Measurements from ENCODE around the gene TOLLIP. TPM values are rescaled to one million over a fixed set of nuclear protein-coding genes. Genes with fewer than 3 reads are reported as not detected.

Gene TOLLIP
- polyA plus RNA-seq, 1 experiment = 38.3 TPM

DNA sequence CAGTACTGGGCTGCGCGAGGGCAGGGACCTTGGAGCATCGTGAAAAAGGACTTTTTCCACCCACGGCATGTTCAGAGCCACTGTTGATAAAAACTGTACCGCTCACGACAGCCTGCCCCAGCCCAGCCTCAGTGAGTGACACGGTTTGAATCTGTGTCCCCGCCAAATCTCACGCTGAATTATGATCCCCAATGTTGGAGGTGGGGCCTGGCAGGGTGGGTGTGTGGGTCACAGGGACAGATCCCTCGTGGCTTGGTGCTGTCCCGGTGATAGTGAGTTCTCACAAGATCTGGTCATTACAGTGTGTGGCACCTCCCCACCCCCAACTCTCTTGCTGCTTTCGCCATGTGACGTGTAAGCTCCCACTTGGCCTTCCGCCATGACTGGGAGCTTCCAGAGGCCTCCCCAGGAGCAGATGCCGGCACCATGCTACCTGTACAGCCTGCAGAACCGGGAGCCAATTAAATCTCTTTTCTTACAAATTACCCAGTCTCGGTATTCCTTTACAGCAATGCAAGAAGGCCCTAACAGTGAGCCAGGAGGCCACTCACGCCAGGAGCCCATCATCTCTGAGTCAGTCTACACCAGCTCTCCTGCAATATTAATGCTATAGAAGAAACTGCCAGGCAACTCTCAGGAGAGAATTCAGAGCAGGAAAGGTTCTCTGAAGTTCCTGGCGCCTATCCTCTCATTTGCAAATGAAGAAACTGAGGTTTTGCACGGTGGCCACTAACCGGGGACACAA is 1.3 kb downstream of the TOLLIP start:
- Histone ChIP-seq H3K4me3 (ENCODE audit: low read depth, low read length) (peak overlapping the region; percentile 79), H3K36me3 (ENCODE audit: control insufficient read depth, insufficient read depth, low read length) (peaks cover 10% of the 10 kb centered on the region), H3K27me3 (ENCODE audit: control insufficient read depth, insufficient read depth, low read length) (no peaks in the 10 kb centered on the region)
- TF ChIP-seq, protein P1, sequence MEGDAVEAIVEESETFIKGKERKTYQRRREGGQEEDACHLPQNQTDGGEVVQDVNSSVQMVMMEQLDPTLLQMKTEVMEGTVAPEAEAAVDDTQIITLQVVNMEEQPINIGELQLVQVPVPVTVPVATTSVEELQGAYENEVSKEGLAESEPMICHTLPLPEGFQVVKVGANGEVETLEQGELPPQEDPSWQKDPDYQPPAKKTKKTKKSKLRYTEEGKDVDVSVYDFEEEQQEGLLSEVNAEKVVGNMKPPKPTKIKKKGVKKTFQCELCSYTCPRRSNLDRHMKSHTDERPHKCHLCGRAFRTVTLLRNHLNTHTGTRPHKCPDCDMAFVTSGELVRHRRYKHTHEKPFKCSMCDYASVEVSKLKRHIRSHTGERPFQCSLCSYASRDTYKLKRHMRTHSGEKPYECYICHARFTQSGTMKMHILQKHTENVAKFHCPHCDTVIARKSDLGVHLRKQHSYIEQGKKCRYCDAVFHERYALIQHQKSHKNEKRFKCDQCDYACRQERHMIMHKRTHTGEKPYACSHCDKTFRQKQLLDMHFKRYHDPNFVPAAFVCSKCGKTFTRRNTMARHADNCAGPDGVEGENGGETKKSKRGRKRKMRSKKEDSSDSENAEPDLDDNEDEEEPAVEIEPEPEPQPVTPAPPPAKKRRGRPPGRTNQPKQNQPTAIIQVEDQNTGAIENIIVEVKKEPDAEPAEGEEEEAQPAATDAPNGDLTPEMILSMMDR (IDR thresholded peaks at IDR 0.05; ENCODE audit: insufficient read depth, low read depth, low read length) = no peak
- DNase-seq (ENCODE audit: low read depth) = no peak
- POLR2A ChIA-PET = no interaction called here
- CTCF ChIA-PET = interaction anchor here (1.7 kb wide), 1 partner anchor 15 kb away, joined by 5 read pairs; no protein-coding TSS in a partner anchor

DNA sequence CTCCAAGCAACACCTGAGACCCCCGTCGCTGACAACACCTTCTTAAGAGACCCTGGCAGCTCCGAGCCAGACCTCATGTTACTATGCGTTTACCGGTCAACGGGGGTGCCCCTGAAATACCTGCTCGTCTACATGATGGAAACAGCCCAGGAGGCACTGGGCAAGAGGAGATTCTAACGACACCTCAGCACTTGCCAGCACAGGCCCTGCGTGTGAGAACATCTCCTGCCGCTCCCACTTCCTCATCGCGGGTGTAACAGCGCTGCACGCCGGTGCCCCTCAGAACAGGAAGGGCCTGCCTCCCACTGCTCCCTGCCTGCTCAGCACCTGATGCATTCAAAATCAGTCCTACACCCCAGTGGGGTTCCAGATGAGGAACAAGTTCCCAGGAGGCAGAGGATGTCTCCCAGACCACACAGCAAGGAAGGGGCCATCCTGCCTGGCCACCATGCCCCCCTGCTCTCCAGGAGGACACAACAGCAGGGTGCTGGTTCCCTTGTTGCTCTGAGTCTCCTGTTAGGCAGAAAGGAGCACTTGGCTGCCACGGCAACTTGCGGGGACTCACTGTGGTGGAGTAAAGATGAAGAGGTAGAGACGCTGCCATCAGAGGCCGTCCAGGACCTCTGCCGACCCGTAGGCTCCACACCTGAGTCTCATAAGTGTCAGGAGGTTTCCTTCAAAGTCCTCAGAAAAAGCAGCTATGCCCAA is 2.1 kb downstream of the TOLLIP start:
- Histone ChIP-seq H3K36me3 (ENCODE audit: control insufficient read depth, insufficient read depth, low read length) (peaks cover 10% of the 10 kb centered on the region), H3K27me3 (ENCODE audit: control insufficient read depth, insufficient read depth, low read length) (no peaks in the 10 kb centered on the region), H3K4me3 (ENCODE audit: low read depth, low read length) (no peak overlapping the region)
- ChIA-PET CTCF (no interaction called here), POLR2A (no interaction called here)
- TF ChIP-seq, protein P1 (IDR thresholded peaks at IDR 0.05; ENCODE audit: insufficient read depth, low read depth, low read length) = no peak
- DNase-seq (ENCODE audit: low read depth) = no peak

DNA sequence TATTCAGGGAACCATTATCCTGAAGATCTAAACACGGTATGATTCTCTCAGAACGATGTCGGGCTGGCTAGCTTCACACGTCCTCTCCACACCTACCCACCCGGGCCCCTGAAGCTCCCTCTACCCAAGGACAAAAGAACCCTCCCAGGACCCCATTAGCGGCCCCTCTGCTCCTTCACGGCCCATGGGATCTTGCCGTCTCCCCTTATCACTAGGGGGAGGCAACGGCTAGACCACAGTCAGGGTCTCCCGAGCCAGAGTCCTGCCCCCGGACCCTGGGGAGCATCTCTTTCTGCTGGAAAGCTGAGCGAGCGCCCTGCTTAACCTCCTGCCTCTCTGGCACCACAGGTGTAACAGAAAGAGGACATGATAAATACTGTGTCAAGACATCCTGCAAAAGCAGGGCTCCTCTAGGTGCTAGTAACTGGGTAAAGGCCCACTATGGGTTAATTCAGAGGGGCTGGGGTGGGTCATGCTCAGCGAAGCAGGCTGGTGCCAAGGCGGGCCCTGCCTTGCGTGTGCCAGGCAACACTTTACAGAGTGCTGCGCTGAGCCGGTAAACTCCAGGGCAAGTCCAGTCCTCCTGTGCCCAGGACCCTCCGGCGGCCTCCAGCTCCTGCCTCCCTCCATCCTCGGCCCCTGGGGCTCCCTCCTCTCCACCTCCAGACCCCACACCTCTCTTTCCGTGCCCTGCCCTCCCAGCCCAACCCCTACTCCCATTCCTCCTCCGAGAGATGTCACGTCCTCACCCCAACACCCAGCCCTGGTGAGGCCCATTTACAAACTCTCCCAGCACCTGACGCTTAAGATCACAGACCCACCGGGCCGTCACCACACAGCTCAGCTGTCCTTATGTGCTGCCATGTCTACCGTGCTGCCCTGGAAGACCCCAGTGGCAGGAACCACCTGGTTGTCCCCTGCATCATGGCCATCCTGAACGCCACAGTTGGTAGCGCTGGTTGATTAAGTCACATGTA is 3.0 kb downstream of the TOLLIP start:
- Histone ChIP-seq H3K36me3 (ENCODE audit: control insufficient read depth, insufficient read depth, low read length) (peaks cover 10% of the 10 kb centered on the region), H3K4me3 (ENCODE audit: low read depth, low read length) (no peak overlapping the region), H3K27me3 (ENCODE audit: control insufficient read depth, insufficient read depth, low read length) (no peaks in the 10 kb centered on the region)
- CTCF ChIA-PET = no interaction called here
- DNase-seq (ENCODE audit: low read depth) = no peak
- POLR2A ChIA-PET = no interaction called here
- TF ChIP-seq, protein P1 (IDR thresholded peaks at IDR 0.05; ENCODE audit: insufficient read depth, low read depth, low read length) = no peak

DNA sequence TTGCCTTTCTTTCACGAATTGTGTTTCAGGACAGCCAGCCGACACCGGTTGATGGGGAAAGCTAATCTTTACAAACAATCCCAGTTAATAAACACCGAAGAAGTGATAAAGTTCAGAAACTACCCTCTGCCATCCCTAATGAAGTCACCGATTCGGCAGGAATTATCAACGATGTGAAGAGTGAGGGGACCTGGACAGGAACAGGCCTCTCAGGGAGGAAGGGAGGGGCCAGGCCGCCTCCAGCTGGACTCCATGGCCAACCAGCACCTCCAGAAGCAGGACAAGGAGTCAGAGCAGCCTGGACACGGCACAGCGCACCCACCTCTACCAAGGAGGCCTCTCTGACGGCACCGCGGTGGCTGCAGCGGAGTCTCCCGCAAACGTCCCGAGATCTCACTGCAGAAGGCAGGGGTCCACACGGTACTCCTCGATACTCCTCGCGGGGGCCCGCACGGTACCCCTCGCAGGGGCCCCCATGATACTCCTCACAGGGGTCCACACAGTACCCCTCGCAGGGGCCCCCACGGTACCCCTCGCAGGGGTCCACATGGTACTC is 3.9 kb downstream of the TOLLIP start:
- TF ChIP-seq, protein P1 (IDR thresholded peaks at IDR 0.05; ENCODE audit: insufficient read depth, low read depth, low read length) = no peak
- POLR2A ChIA-PET = no interaction called here
- DNase-seq (ENCODE audit: low read depth) = no peak
- Histone ChIP-seq H3K4me3 (ENCODE audit: low read depth, low read length) (no peak overlapping the region), H3K27me3 (ENCODE audit: control insufficient read depth, insufficient read depth, low read length) (no peaks in the 10 kb centered on the region), H3K36me3 (ENCODE audit: control insufficient read depth, insufficient read depth, low read length) (peaks cover 10% of the 10 kb centered on the region)
- CTCF ChIA-PET = no interaction called here

Measured in BJ (cell line).